HepG2 (cell line): Measurements from ENCODE around the gene PKMYT1. TPM values are rescaled to one million over a fixed set of nuclear protein-coding genes. Genes with fewer than 3 reads are reported as not detected.

ENCODE experiments used
- HNRNPK ChIP-seq: fragments of 200-400 bp; formaldehyde crosslinking; IDR thresholded peaks from 2 replicates; pipeline ENCODE4 v1.6.1; 2018; ENCODE audit warnings: low read length, low read depth, moderate library complexity, mild to moderate bottlenecking; ENCODE audit not compliant: poor library complexity, severe bottlenecking
- HNRNPUL1 ChIP-seq: fragments of 200-400 bp; formaldehyde crosslinking; IDR thresholded peaks from 2 replicates; pipeline ENCODE4 v1.6.1; 2017; ENCODE audit warnings: low read depth, mild to moderate bottlenecking, low read length, moderate library complexity
- JUN ChIP-seq: sonication (generic); formaldehyde crosslinking; IDR thresholded peaks from 2 replicates; pipeline ENCODE4 v1.4.0; 2020; ENCODE audit warnings: mild to moderate bottlenecking, missing genetic modification reagents
- KLF6 ChIP-seq: IDR thresholded peaks from 2 replicates; pipeline ENCODE4 v1.8.0; 2016; ENCODE audit warnings: missing biosample characterization, missing genetic modification reagents
- MYNN ChIP-seq: sonication (generic); formaldehyde crosslinking; IDR thresholded peaks from 2 replicates; pipeline ENCODE4 v1.4.0; 2020; ENCODE audit warnings: mild to moderate bottlenecking, low read depth, missing genetic modification reagents
- NFKB2 ChIP-seq: sonication (generic); formaldehyde crosslinking; IDR thresholded peaks from 2 replicates; pipeline ENCODE4 v1.4.0; 2020; ENCODE audit warnings: missing genetic modification reagents, borderline replicate concordance
- PRMT3 ChIP-seq: sonication (generic); formaldehyde crosslinking; IDR thresholded peaks from 2 replicates; pipeline ENCODE4 v1.8.1; 2022; ENCODE audit warnings: low read depth, mild to moderate bottlenecking, moderate library complexity, missing genetic modification reagents, borderline replicate concordance
- RBFOX2 ChIP-seq: fragments of 200-400 bp; formaldehyde crosslinking; IDR thresholded peaks from 2 replicates; pipeline ENCODE4 v1.6.1; 2017; ENCODE audit warnings: low read depth, mild to moderate bottlenecking, low read length
- RNF219 ChIP-seq: sonication (generic); formaldehyde crosslinking; IDR thresholded peaks from 2 replicates; pipeline ENCODE4 v1.5.0; 2020; ENCODE audit warnings: mild to moderate bottlenecking, missing genetic modification reagents
- SNAI1 ChIP-seq: sonication (generic); formaldehyde crosslinking; IDR thresholded peaks from 2 replicates; pipeline ENCODE4 v1.5.0; 2020; ENCODE audit warnings: mild to moderate bottlenecking, missing genetic modification reagents, borderline replicate concordance
- SRY ChIP-seq: sonication (generic); formaldehyde crosslinking; IDR thresholded peaks from 2 replicates; pipeline ENCODE4 v1.8.0; 2022; ENCODE audit warnings: mild to moderate bottlenecking, missing genetic modification reagents
- SYNCRIP ChIP-seq: fragments of 200-400 bp; formaldehyde crosslinking; IDR thresholded peaks from 2 replicates; pipeline ENCODE4 v1.6.1; 2018; ENCODE audit warnings: mild to moderate bottlenecking, low read depth, low read length; ENCODE audit not compliant: insufficient read depth
- TBX2 ChIP-seq: sonication (generic); formaldehyde crosslinking; IDR thresholded peaks from 2 replicates; pipeline ENCODE4 v1.5.0; 2020; ENCODE audit warnings: missing genetic modification reagents, mild to moderate bottlenecking, borderline replicate concordance
- ZFP41 ChIP-seq: sonication (generic); formaldehyde crosslinking; IDR thresholded peaks from 2 replicates; pipeline ENCODE4 v1.4.0; 2020; ENCODE audit warnings: mild to moderate bottlenecking, missing genetic modification reagents, borderline replicate concordance
- ZNF121 ChIP-seq: sonication (generic); formaldehyde crosslinking; IDR thresholded peaks from 2 replicates; pipeline ENCODE4 v1.5.0; 2020; ENCODE audit warnings: mild to moderate bottlenecking, missing genetic modification reagents
- ZNF136 ChIP-seq: sonication (generic); formaldehyde crosslinking; IDR thresholded peaks from 2 replicates; pipeline ENCODE4 v1.8.1; 2022; ENCODE audit warnings: low read depth, mild to moderate bottlenecking, moderate library complexity, missing genetic modification reagents
- ZNF263 ChIP-seq: sonication (generic); formaldehyde crosslinking; IDR thresholded peaks from 2 replicates; pipeline ENCODE4 v1.4.0; 2020; ENCODE audit warnings: missing genetic modification reagents
- ZNF335 ChIP-seq: sonication (generic); formaldehyde crosslinking; IDR thresholded peaks from 2 replicates; pipeline ENCODE4 v1.4.0; 2020; ENCODE audit warnings: missing genetic modification reagents
- ZSCAN12 ChIP-seq: sonication (generic); formaldehyde crosslinking; IDR thresholded peaks from 2 replicates; pipeline ENCODE4 v1.9.0; 2021; ENCODE audit warnings: mild to moderate bottlenecking, missing genetic modification reagents
- polyA plus RNA-seq, 8 experiments: library from polyadenylated mRNA; depleted of rRNA in 3 of 8; stranded (reverse) in 7 of 8; unstranded in 1 of 8; fragments of >200 nt; fragmentation: Illumina TruSeq in 4 of 8; extraction: Trizol in 4 of 8; gene quantifications; 2 replicates each; pipeline versions ENCODE4 v1.2.1 to v1.2.3, GENCODE V29; 2011 to 2016; ENCODE audit warnings: low read depth in 4 of 8, missing spikeins in 1 of 8, mixed read lengths in 1 of 8; ENCODE audit not compliant: insufficient read depth in 1 of 8
- total RNA-seq, 5 experiments: library from RNA; depleted of rRNA; stranded (reverse); fragments of >200 nt; fragmentation: Illumina TruSeq; extraction: Trizol; gene quantifications; 2 replicates each; pipeline ENCODE4 v1.2.3, GENCODE V29; 2016; ENCODE audit warnings: low read depth in 1 of 5
- TF ChIP-seq, protein P1 (sequence below): sonication (generic); formaldehyde crosslinking; IDR thresholded peaks from 2 replicates; pipeline ENCODE4 v1.4.0; 2020; ENCODE audit warnings: missing genetic modification reagents
- TF ChIP-seq, protein P2 (sequence below): sonication (generic); formaldehyde crosslinking; IDR thresholded peaks from 2 replicates; pipeline ENCODE4 v1.5.1; 2020; ENCODE audit warnings: missing genetic modification reagents, mild to moderate bottlenecking, borderline replicate concordance

PKMYT1 gene
- total and polyA plus RNA-seq, 2 of the 13 experiments (the other 11 are each of a cell fraction or from before 2014, with no cell fraction given), result 7.0 to 27.8 TPM

DNA sequence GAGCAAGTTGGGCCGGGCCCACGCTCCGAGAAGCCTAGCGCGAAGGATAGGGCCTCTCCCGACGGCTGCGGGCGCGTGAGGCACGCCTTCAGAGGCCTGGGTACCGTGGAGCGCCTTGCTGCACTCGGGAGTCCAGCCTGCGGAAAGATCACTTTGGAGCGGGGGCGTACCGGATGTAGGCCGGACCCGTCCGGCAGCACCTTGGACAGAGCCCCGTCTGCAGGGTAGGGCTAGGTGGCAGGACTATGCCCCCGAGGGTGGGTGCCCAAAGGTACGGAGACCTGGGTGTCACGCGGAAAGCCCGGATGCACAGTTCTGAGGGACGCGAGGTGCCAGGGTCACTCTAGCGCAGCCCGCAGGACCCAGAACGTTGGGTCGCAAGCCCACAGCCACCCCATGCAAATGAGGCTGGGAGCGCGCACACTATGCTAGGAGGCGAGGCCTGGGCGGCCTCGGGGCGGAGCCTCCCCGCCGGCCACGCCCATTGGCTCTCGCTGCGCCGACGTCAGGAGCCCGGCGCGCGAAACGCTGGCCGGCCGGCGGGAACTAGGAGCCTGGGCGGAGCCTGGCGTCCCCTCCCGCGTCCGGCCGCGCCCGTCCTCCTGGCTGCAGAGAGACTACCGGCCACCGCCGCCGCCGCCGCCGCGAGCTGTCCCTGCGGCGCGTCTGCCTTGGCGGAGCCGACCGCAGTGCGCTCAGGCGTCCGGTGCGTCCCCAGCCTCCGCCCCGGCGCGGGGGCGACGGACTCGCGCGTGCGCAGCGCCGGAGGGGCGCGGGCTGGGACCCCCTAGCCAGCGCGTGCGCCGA, 11.3 kb downstream of the PKMYT1 start, which contains the start of gene PAQR4 (continued):
- TF ChIP-seq SNAI1 (CRISPR knock-in tag) (peak; percentile 86; the same call in 1 of the 2 replicates), PRMT3 (CRISPR knock-in tag) (peak; percentile 87; the same call in 1 of the 2 replicates), HNRNPK (no peak), ZNF121 (0 out of 2 replicates have a peak, but pooled peaks have one; percentile 30), ZFP41 (peak; percentile 95; the same call in 1 of the 2 replicates), HNRNPUL1 (no peak), RBFOX2 (peak; percentile 65), ZNF335 (CRISPR knock-in tag) (peak; percentile 93; the same call in 1 of the 2 replicates), TBX2 (CRISPR knock-in tag) (peak; percentile 95), KLF6 (CRISPR knock-in tag) (peak; percentile 97), ZNF136 (peak; percentile 73; the same call in 1 of the 2 replicates), NFKB2 (CRISPR knock-in tag) (peak; percentile 99), ZSCAN12 (CRISPR knock-in tag) (peak; percentile 82; the same call in 1 of the 2 replicates), RNF219 (CRISPR knock-in tag) (no peak; the same call in 1 of the 2 replicates), SYNCRIP (no peak), MYNN (peak; percentile 96), SRY (CRISPR knock-in tag) (peak; percentile 99), ZNF263 (peak; percentile 46; the same call in 1 of the 2 replicates), JUN (0 out of 2 replicates have a peak, but pooled peaks have one; percentile 33)
- TF ChIP-seq, protein P1, sequence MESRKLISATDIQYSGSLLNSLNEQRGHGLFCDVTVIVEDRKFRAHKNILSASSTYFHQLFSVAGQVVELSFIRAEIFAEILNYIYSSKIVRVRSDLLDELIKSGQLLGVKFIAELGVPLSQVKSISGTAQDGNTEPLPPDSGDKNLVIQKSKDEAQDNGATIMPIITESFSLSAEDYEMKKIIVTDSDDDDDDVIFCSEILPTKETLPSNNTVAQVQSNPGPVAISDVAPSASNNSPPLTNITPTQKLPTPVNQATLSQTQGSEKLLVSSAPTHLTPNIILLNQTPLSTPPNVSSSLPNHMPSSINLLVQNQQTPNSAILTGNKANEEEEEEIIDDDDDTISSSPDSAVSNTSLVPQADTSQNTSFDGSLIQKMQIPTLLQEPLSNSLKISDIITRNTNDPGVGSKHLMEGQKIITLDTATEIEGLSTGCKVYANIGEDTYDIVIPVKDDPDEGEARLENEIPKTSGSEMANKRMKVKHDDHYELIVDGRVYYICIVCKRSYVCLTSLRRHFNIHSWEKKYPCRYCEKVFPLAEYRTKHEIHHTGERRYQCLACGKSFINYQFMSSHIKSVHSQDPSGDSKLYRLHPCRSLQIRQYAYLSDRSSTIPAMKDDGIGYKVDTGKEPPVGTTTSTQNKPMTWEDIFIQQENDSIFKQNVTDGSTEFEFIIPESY, result peak; percentile 32; the same call in 1 of the 2 replicates
- TF ChIP-seq, protein P2, sequence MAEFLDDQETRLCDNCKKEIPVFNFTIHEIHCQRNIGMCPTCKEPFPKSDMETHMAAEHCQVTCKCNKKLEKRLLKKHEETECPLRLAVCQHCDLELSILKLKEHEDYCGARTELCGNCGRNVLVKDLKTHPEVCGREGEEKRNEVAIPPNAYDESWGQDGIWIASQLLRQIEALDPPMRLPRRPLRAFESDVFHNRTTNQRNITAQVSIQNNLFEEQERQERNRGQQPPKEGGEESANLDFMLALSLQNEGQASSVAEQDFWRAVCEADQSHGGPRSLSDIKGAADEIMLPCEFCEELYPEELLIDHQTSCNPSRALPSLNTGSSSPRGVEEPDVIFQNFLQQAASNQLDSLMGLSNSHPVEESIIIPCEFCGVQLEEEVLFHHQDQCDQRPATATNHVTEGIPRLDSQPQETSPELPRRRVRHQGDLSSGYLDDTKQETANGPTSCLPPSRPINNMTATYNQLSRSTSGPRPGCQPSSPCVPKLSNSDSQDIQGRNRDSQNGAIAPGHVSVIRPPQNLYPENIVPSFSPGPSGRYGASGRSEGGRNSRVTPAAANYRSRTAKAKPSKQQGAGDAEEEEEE (CRISPR knock-in tag), result no peak
